A673 (cell line): ENCODE measurements around the gene SLFN5. TPM values are rescaled to one million over a fixed set of nuclear protein-coding genes. Genes with fewer than 3 reads are reported as not detected.

Experiments
- BruUV-seq: library from RNA; stranded (reverse); fragments of 400-500 nt; replicated peaks from 2 replicates; lab custom pipeline; 2021; lab: Mats Ljungman, UMichigan
- CTCF ChIA-PET: fragments of 300-600 bp; sonication (Branson Sonifier 250); formaldehyde crosslinking; loops from one replicate; lab custom pipeline; 2022; ENCODE audit warnings: antibody characterized with exemption; lab: Charles Lee
- POLR2A ChIA-PET: fragments of 300-600 bp; sonication (Branson Sonifier 250); formaldehyde crosslinking; loops from one replicate; lab custom pipeline; 2022; ENCODE audit warnings: antibody characterized with exemption; ENCODE audit not compliant: low non-redundant PET; lab: Charles Lee
- DNase-seq: peaks from one replicate; pipeline ENCODE4 v3.0.0-alpha.2; 2015; ENCODE audit warnings: low spot score
- H3K27ac ChIP-seq: fragments of 200-600 bp; sonication (generic); 2 replicates; pipeline ENCODE4 v1.5.1; 2016; ENCODE audit warnings: mixed run types, low read depth, mild to moderate bottlenecking, mixed read lengths, antibody characterized with exemption, low read length; ENCODE audit not compliant: poor library complexity, severe bottlenecking
- H3K27me3 ChIP-seq: fragments of 200-600 bp; sonication (generic); replicated peaks from 2 replicates; pipeline ENCODE4 v1.6.1; 2017; ENCODE audit warnings: mixed run types, low read depth, mild to moderate bottlenecking, mixed read lengths, antibody characterized with exemption, low read length; ENCODE audit not compliant: insufficient read depth, poor library complexity
- H3K36me3 ChIP-seq: fragments of 200-600 bp; sonication (generic); 2 replicates; pipeline ENCODE4 v1.6.1; 2016; ENCODE audit warnings: mixed run types, mild to moderate bottlenecking, mixed read lengths, antibody characterized with exemption, low read length; ENCODE audit not compliant: insufficient read depth, poor library complexity, severe bottlenecking
- H3K4me1 ChIP-seq: fragments of 200-600 bp; sonication (generic); 2 replicates; pipeline ENCODE4 v1.6.1; 2017; ENCODE audit warnings: mixed run types, mild to moderate bottlenecking, mixed read lengths, antibody characterized with exemption, low read length; ENCODE audit not compliant: insufficient read depth, poor library complexity, severe bottlenecking
- H3K4me3 ChIP-seq: fragments of 200-600 bp; sonication (generic); 2 replicates; pipeline ENCODE4 v1.5.1; 2016; ENCODE audit warnings: low read depth, mixed run types, mild to moderate bottlenecking, mixed read lengths, low read length; ENCODE audit not compliant: poor library complexity, severe bottlenecking
- H3K9me3 ChIP-seq: fragments of 200-600 bp; sonication (generic); 2 replicates; pipeline ENCODE4 v1.6.1; 2016; ENCODE audit warnings: mixed run types, low read depth, mild to moderate bottlenecking, mixed read lengths, antibody characterized with exemption, low read length; ENCODE audit not compliant: poor library complexity, severe bottlenecking
- CTCF ChIP-seq: fragments of 300-800, 200-600 bp; sonication (generic); conservative IDR thresholded peaks from 2 replicates; pipeline ENCODE4 v1.5.1; 2017; ENCODE audit warnings: low read depth, mild to moderate bottlenecking, antibody characterized with exemption, low read length, moderate library complexity, mixed read lengths
- EZH2 ChIP-seq: fragments of 200-600 bp; sonication (generic); IDR thresholded peaks from 2 replicates; pipeline ENCODE4 v1.6.1; 2017; ENCODE audit warnings: borderline replicate concordance, low read depth, mild to moderate bottlenecking, mixed read lengths, antibody characterized with exemption, low read length; ENCODE audit not compliant: poor library complexity, severe bottlenecking
- intact Hi-C: fragments of 100-400 bp; cut with micrococcal nuclease; formaldehyde crosslinking; loops from one replicate; pipeline ENCODE4 v1.10.0; 2022; ENCODE audit not compliant: unreplicated experiment
- total RNA-seq: library from RNA; stranded (reverse); gene quantifications from 2 replicates; pipeline ENCODE4 v1.2.3, GENCODE V29; 2021

The SLFN5 gene
- total RNA-seq, 1 experiment from 2014 or later, result 5.2 TPM

GRCh38 chr17:35314415-35315216 lies 71.7 kb downstream of the SLFN5 start:
- no peak for TF ChIP-seq EZH2
- no peak for TF ChIP-seq CTCF
- no TSS peak for BruUV-seq
- intact Hi-C loops, result loop anchor here (10.0 kb wide), 1 partner anchor 430 kb away; no protein-coding TSS in a partner anchor
- no peak overlapping the region for H3K27ac ChIP-seq
- H3K4me3 ChIP-seq, result no peak overlapping the region
- no peak for DNase-seq
- CTCF ChIA-PET, result no interaction called here
- peaks cover 5% of the 10 kb centered on the region for H3K4me1 ChIP-seq
- no peaks in the 10 kb centered on the region for H3K36me3 ChIP-seq
- no peaks in the 10 kb centered on the region for H3K27me3 ChIP-seq
- POLR2A ChIA-PET, result no interaction called here
- no peaks in the 10 kb centered on the region for H3K9me3 ChIP-seq

DNA sequence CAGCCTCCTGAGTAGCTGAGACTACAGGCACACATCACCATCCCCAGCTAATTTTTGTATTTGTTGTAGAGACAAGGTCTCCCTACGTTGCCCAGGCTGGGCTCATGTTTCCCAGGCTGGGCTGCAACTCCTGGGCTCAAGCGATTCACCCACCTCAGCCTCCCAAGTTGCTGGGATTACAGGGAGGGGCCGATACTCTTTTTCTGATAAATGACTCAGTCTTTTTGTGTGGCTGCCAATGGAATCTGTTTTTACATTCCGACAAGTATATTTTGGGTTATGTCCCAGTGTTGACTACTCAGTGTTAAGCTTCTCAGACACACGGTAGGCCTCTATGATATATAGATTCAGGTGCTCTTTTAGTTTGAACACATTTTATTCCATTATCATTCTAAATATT lies 72.4 kb downstream of the SLFN5 start:
- peak; percentile 40 for DNase-seq
- TF ChIP-seq CTCF (no peak), EZH2 (no peak)
- no TSS peak for BruUV-seq
- Histone ChIP-seq H3K27ac (no peak overlapping the region), H3K4me3 (no peak overlapping the region), H3K9me3 (no peaks in the 10 kb centered on the region), H3K36me3 (no peaks in the 10 kb centered on the region), H3K27me3 (no peaks in the 10 kb centered on the region), H3K4me1 (peaks cover 5% of the 10 kb centered on the region)
- intact Hi-C loops, result loop anchor here (10.0 kb wide), 1 partner anchor 430 kb away; no protein-coding TSS in a partner anchor
- CTCF ChIA-PET, result no interaction called here
- POLR2A ChIA-PET, result no interaction called here

- no peaks in the 10 kb centered on the region for H3K9me3 ChIP-seq
- ChIA-PET POLR2A (no interaction called here), CTCF (no interaction called here)
- intact Hi-C loops, result loop anchor here (10.0 kb wide), 1 partner anchor 429 kb away; no protein-coding TSS in a partner anchor
- H3K4me3 ChIP-seq, result no peak overlapping the region
- peaks cover 5% of the 10 kb centered on the region for H3K4me1 ChIP-seq
- BruUV-seq, result no TSS peak
- H3K27ac ChIP-seq, result no peak overlapping the region
- H3K36me3 ChIP-seq, result no peaks in the 10 kb centered on the region
- TF ChIP-seq EZH2 (no peak), CTCF (no peak)
- no peak for DNase-seq
- no peaks in the 10 kb centered on the region for H3K27me3 ChIP-seq
Measured at GRCh38 chr17:35315971-35316370, 73.1 kb downstream of the SLFN5 start.
